Gastroesophageal sphincter (tissue), 4 donors: ENCODE data around the gene ALDH1A3. TPM values are rescaled to one million over a fixed set of nuclear protein-coding genes. Genes with fewer than 3 reads are reported as not detected.

Experiments used
- ATAC-seq: fragments of 150-250 bp; one replicate; pipeline ENCODE4 v1.9.1; 2016; ENCODE audit warnings: mild to moderate bottlenecking, moderate library complexity
- H3K27ac ChIP-seq, 4 donors: fragments of 200-600 bp; sonication (generic) in 3 of 4; 1 replicate in 3 of 4; 2 replicates in 1 of 4; pipeline ENCODE4 v1.5.1; 2016 to 2019
- H3K27me3 ChIP-seq: fragments of 200-600 bp; sonication (generic); one replicate; pipeline ENCODE4 v1.5.1; 2019
- H3K36me3 ChIP-seq, 2 donors: fragments of 200-600 bp; sonication (generic); one replicate each; pipeline ENCODE4 v1.5.1; 2019; ENCODE audit warnings: control low read depth in 1 of 2
- H3K4me1 ChIP-seq, 3 donors: fragments of 200-600 bp; sonication (generic); 1 replicate in 2 of 3; 2 replicates in 1 of 3; pipeline ENCODE4 v1.5.1; 2016 to 2019; ENCODE audit warnings: control low read depth in 2 of 3
- H3K4me3 ChIP-seq, 2 donors: fragments of 200-600 bp; sonication (generic); one replicate each; pipeline ENCODE4 v1.5.1; 2019; ENCODE audit warnings: mild to moderate bottlenecking in 1 of 2, moderate library complexity in 1 of 2
- H3K9me3 ChIP-seq, 3 donors: fragments of 200-600 bp; sonication (generic); one replicate each; pipeline ENCODE4 v1.5.1; 2017 to 2019; ENCODE audit warnings: control low read depth in 2 of 3
- EP300 ChIP-seq: sonication (generic); formaldehyde crosslinking; IDR thresholded peaks from one replicate; pipeline ENCODE4 v1.6.1; 2017; ENCODE audit warnings: antibody characterized with exemption, mild to moderate bottlenecking
- POLR2A ChIP-seq, 2 donors: fragments of 450-650 bp; IDR thresholded peaks; one replicate each; pipeline ENCODE4 v1.6.1; 2017; ENCODE audit warnings: antibody characterized with exemption in 2 of 2, mild to moderate bottlenecking in 2 of 2, moderate library complexity in 1 of 2
- POLR2AphosphoS5 ChIP-seq: sonication (generic); formaldehyde crosslinking; IDR thresholded peaks from one replicate; pipeline ENCODE4 v1.6.1; 2017; ENCODE audit warnings: antibody characterized with exemption
- WGBS, 2 donors: methylation state at CpG; one replicate each; pipeline ENCODE4 v1.1.5; 2018; ENCODE audit warnings: low coverage in 1 of 2; 5-methylcytosine and 5-hydroxymethylcytosine counted together
- total RNA-seq, 4 donors: library from RNA; depleted of rRNA; stranded (reverse); fragments of >200 nt; gene quantifications; one replicate each; pipeline ENCODE4 v1.1.0, GENCODE V29; 2016
- TF ChIP-seq, protein P1 (sequence below), 4 experiments: fragments of 200-600 bp in 2 of 4; fragments of 450-650 bp in 2 of 4; sonication (generic) in 1 of 4; IDR thresholded peaks; one replicate each; pipeline ENCODE4 v1.5.1; 2017 to 2019; ENCODE audit warnings: antibody characterized with exemption in 4 of 4, mild to moderate bottlenecking in 2 of 4, moderate library complexity in 2 of 4

ALDH1A3 gene
- total RNA-seq, 4 donors from 2014 or later = 23.0 to 148 (median 93.4) TPM

- Histone ChIP-seq H3K4me1 (peaks cover 0 to 10% (median 0%) of the 10 kb centered on the region in 3 donors), H3K9me3 (peaks cover 0 to 16% (median 0%) of the 10 kb centered on the region in 3 donors), H3K27ac (no peak overlapping the region), H3K36me3 (no peaks in the 10 kb centered on the region), H3K4me3 (no peak overlapping the region), H3K27me3 (peaks cover 27% of the 10 kb centered on the region)
- ATAC-seq = no peak
- TF ChIP-seq EP300 (no peak), POLR2AphosphoS5 (no peak), POLR2A (IDR thresholded peaks at IDR 0.05) (no peak)
- TF ChIP-seq, protein P1, sequence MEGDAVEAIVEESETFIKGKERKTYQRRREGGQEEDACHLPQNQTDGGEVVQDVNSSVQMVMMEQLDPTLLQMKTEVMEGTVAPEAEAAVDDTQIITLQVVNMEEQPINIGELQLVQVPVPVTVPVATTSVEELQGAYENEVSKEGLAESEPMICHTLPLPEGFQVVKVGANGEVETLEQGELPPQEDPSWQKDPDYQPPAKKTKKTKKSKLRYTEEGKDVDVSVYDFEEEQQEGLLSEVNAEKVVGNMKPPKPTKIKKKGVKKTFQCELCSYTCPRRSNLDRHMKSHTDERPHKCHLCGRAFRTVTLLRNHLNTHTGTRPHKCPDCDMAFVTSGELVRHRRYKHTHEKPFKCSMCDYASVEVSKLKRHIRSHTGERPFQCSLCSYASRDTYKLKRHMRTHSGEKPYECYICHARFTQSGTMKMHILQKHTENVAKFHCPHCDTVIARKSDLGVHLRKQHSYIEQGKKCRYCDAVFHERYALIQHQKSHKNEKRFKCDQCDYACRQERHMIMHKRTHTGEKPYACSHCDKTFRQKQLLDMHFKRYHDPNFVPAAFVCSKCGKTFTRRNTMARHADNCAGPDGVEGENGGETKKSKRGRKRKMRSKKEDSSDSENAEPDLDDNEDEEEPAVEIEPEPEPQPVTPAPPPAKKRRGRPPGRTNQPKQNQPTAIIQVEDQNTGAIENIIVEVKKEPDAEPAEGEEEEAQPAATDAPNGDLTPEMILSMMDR (IDR thresholded peaks at IDR 0.05) = no peak
- WGBS, 2 donors = 92% methylated on average over 5 to 9 of the region's 11 CpGs
These were observed 19.4 kb upstream of the ALDH1A3 start for GRCh38 chr15:100859970-100860828.

DNA sequence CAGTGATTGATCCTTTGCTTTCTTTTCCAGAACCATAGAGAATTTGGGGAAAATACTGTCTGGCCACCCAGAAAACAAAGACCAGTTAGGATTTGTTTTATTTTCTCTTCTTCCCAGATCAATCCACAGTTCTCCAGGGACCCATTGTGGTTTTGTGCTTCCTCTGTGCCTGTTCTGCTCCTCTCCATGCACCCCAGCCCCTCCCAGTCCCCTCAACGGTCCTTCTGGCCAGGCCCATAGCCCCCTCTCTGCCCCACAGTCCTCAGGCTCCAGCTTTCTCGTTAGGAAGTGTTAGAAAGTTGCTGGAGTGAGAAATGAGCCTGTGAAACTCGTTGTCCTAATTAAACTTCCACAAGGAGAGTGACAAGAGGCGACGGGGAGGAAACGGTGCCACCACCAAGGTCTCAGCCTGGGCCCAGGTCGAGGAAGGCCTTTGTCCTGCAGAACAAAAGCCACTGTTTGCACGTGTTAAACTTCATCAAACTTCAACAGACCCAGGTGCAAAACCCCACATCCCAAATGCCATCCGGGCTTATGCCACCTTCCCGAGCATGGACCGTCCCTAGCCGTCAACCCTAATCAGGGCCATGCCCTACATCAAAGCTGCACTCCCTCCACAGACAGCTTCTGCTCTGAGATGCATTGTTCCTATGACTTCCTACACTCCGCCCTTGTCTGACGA is 18.7 kb upstream of the ALDH1A3 start:
- Histone ChIP-seq H3K9me3 (peaks cover 0 to 16% (median 0%) of the 10 kb centered on the region in 3 donors), H3K36me3 (no peaks in the 10 kb centered on the region), H3K4me3 (no peak overlapping the region), H3K27me3 (peaks cover 27% of the 10 kb centered on the region), H3K27ac (peak overlapping the region in 2 of 4 donors; percentile 17 to 26), H3K4me1 (peaks cover 0 to 10% (median 0%) of the 10 kb centered on the region in 3 donors)
- ATAC-seq = no peak
- WGBS, 2 donors = 40 to 69% methylated on average over 1 to 12 of the region's 14 CpGs
- TF ChIP-seq POLR2AphosphoS5 (no peak), POLR2A (IDR thresholded peaks at IDR 0.05) (no peak)
- TF ChIP-seq, protein P1 (IDR thresholded peaks at IDR 0.05) = no peak

DNA sequence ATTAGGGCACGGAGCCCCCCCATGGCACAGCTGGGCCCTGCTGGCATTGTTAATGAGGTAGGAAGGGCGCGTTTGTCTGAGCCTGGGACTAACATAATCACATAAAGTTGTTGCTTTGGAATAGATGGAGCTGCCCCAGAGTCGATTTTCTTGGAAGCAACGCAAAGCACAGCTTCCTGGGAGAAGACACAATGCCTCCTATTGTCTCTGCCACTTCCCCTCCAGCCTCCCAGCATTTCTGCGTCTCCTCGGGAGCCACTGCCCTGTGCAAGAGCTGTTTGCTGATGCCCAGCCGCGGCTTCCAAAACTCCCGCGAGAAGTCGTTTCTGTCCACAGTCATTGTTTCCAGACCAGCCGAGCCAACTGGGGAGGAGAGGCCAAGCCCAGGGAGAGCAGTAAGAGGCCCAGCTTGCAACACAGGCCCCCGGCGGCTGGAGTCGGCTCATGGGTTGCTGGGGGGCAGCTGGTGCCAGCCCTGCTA is 18.1 kb upstream of the ALDH1A3 start:
- H3K4me1 ChIP-seq = peaks cover 0 to 10% (median 0%) of the 10 kb centered on the region in 3 donors
- H3K4me3 ChIP-seq = peak overlapping the region in 1 of 2 donors; percentile 3
- peak overlapping the region in 3 of 4 donors; percentile 39 to 58 (median 46) for H3K27ac ChIP-seq
- no peak for ATAC-seq
- H3K27me3 ChIP-seq = peaks cover 27% of the 10 kb centered on the region
- WGBS, 2 donors = 69% methylated on average over 3 of the region's 16 CpGs; no CpG with 5 or more reads in 1 of the 2 donors
- peaks cover 0 to 16% (median 0%) of the 10 kb centered on the region in 3 donors for H3K9me3 ChIP-seq
- TF ChIP-seq, protein P1 (IDR thresholded peaks at IDR 0.05) = no peak
- TF ChIP-seq POLR2A (IDR thresholded peaks at IDR 0.05) (no peak), EP300 (no peak), POLR2AphosphoS5 (no peak)
- H3K36me3 ChIP-seq = no peaks in the 10 kb centered on the region

DNA sequence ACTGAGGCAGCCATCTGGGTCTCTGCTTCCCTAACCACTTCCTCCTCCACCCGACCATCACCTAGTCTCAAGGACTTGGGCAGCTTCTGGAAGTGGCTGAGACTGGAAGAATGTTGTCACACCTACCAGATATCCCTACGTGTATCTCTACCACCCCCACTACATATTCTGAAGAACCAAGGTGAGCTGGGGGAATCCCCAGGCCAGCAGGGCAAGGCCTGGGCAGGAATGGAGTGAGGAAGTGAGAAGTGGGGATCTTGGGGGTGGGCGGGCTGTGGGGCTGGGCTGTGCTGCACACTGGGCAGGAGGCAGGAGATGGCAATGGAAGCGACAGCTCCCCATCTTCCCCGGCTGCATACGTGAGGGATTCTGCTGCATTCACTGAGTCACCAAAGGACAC is 17.5 kb upstream of the ALDH1A3 start:
- Histone ChIP-seq H3K4me3 (no peak overlapping the region), H3K27me3 (peaks cover 27% of the 10 kb centered on the region), H3K4me1 (peaks cover 0 to 10% (median 0%) of the 10 kb centered on the region in 3 donors), H3K36me3 (no peaks in the 10 kb centered on the region), H3K9me3 (peaks cover 0 to 16% (median 0%) of the 10 kb centered on the region in 3 donors), H3K27ac (peak overlapping the region in 3 of 4 donors; percentile 39 to 58 (median 46))
- WGBS, 2 donors = no CpG with 5 or more reads among the region's 6 CpGs
- no peak for ATAC-seq
- TF ChIP-seq, protein P1 (IDR thresholded peaks at IDR 0.05) = no peak
- TF ChIP-seq POLR2AphosphoS5 (no peak), POLR2A (IDR thresholded peaks at IDR 0.05) (no peak), EP300 (no peak)
